Eye (tissue), 1 donor: Measurements from ENCODE around the gene GAREM2.

ENCODE experiments used
- DNase-seq: peaks from one replicate; pipeline ENCODE4 v3.0.0-alpha.2; 2015

The GAREM2 gene

GRCh38 chr2:26238311-26238958 is 65.5 kb downstream of the GAREM2 start:
- no peak for DNase-seq
